Coronary artery (tissue), 2 donors: ENCODE data around the gene GMDS.
A peak's percentile ranks its signal among the peaks of the same experiment; 100 is the strongest.

Source experiments
- DNase-seq: peaks from one replicate; pipeline ENCODE4 v3.0.0-alpha.2; 2017; ENCODE audit warnings: low spot score
- H3K27ac ChIP-seq, 2 donors: fragments of 200-600 bp; sonication (generic); one replicate each; pipeline ENCODE4 v1.5.1; 2016 to 2019
- H3K4me3 ChIP-seq: fragments of 200-600 bp; sonication (generic); 2 replicates; pipeline ENCODE4 v1.5.1; 2016; ENCODE audit warnings: mild to moderate bottlenecking, moderate library complexity
- CTCF ChIP-seq: fragments of 200-600 bp; sonication (generic); IDR thresholded peaks from one replicate; pipeline ENCODE4 v1.5.1; 2019; ENCODE audit warnings: antibody characterized with exemption

Gene GMDS

GRCh38 chr6:2245103-2245876 lies at the start of gene GMDS:
TSS of gene GMDS (minus strand) at chr6:2245605.
- peak within 1 kb of the TSS; percentile 88 to 96 for H3K27ac ChIP-seq
- H3K4me3 ChIP-seq: peak within 1 kb of the TSS; percentile 98
- TF ChIP-seq CTCF: no peak
- peak; percentile 91 for DNase-seq

- no peak for TF ChIP-seq CTCF
- Histone ChIP-seq H3K27ac (no peak overlapping the region), H3K4me3 (no peak overlapping the region)
- no peak for DNase-seq
Measured at GRCh38 chr6:2285510-2285909, 40.1 kb upstream of the GMDS start.

- no peak overlapping the region for H3K27ac ChIP-seq
- no peak for TF ChIP-seq CTCF
- no peak overlapping the region for H3K4me3 ChIP-seq
- DNase-seq: no peak
Measured at GRCh38 chr6:2275892-2276242, 30.5 kb upstream of the GMDS start.

- H3K27ac ChIP-seq: no peak overlapping the region
- no peak for DNase-seq
Measured at GRCh38 chr6:2274981-2275891, 29.8 kb upstream of the GMDS start.

GRCh38 chr6:2272696-2273095 lies 27.3 kb upstream of the GMDS start:
- Histone ChIP-seq H3K4me3 (no peak overlapping the region), H3K27ac (no peak overlapping the region)
- no peak for DNase-seq
- TF ChIP-seq CTCF: no peak

More at GRCh38 chr6:2274981-2275891, 29.8 kb upstream of the GMDS start:
- TF ChIP-seq CTCF: no peak
- H3K4me3 ChIP-seq: no peak overlapping the region

GRCh38 chr6:2270054-2270453 lies 24.6 kb upstream of the GMDS start:
- Histone ChIP-seq H3K4me3 (no peak overlapping the region), H3K27ac (no peak overlapping the region)
- TF ChIP-seq CTCF: no peak
- DNase-seq: no peak
